Measurements from ENCODE around the gene KLK7. TPM values are rescaled to one million over a fixed set of nuclear protein-coding genes. Genes with fewer than 3 reads are reported as not detected.

Gene KLK7
- polyA plus RNA-seq, 1 of the 3 experiments (the other 2 are of a cell fraction) = not detected

DNA sequence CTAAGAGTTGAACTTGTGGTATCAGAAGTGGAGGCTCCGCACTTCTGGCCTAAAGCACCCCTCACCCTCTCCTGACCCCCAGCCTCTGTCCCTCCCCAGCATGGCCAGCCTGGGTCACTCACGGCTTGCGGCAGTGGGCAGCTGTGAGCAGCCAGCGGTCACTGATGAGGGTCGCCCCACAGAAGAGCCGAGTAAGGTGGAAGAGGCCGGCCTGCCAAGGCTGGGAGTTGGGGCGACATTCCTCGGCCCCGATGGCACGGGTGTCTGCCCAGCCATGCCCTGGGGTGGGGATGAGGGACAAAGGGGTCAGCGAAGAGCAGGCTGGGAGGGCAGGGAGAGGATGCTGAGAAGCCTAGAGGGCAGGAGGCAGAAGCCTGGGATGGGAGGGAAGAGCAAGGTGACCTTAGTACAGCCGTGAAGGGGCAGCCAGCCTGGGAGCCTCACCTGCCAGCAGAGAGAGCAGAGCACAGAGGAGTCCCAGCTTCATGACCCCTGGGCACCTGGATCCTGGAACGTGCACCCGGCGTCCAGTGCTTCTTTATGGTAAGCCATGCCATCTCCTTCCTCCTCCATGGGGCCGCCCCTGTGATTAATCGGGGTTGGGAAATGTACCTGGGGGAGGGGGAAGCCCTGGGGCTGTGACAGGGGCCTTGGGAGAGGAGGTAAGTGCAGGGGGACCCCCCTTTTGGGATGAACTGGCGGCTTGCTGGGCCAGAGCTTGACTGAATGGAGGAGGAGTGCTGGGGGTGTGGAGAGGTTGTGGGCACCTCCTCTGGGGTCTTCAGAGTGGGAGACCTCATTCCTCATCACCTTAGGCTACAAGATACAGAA lies 25.6 kb upstream of the KLK7 start:
- 9% methylated on average over 14 of the region's 19 CpGs for WGBS (ENCODE audit: low lambda C conversion rate)
- no peak overlapping the region for H3K4me3 ChIP-seq (ENCODE audit: low read depth in 2 of 2, low read length in 1 of 2)
- H3K4me2 ChIP-seq = no peak overlapping the region
- H3K27me3 ChIP-seq (ENCODE audit: insufficient read depth) = peaks cover 57% of the 10 kb centered on the region; the same call in 1 of the 2 replicates
- no peaks in the 10 kb centered on the region for H3K36me3 ChIP-seq (replicated peaks in 1 of 2; ENCODE audit: control insufficient read depth in 1 of 2, insufficient read depth in 2 of 2, low read length in 1 of 2)
- no peaks in the 10 kb centered on the region for H3F3A ChIP-seq (replicated peaks; ENCODE audit: insufficient read depth)
- no peaks in the 10 kb centered on the region for H3K9me3 ChIP-seq
- no peaks in the 10 kb centered on the region for H4K20me1 ChIP-seq (ENCODE audit: insufficient read depth)
- H3K9ac ChIP-seq = no peak overlapping the region
- H3K27ac ChIP-seq (ENCODE audit: low read depth in 2 of 2, low read length in 1 of 2) = no peak overlapping the region
- no peaks in the 10 kb centered on the region for H3K79me2 ChIP-seq (ENCODE audit: insufficient read depth)
- no peaks in the 10 kb centered on the region for H3K4me1 ChIP-seq (ENCODE audit: control insufficient read depth in 1 of 2, insufficient read depth in 2 of 2, low read depth in 1 of 2, low read length in 1 of 2)
- TF ChIP-seq MAX (IDR thresholded peaks at IDR 0.05; ENCODE audit: low read depth) = no peak
- TF ChIP-seq ELF1 (IDR thresholded peaks at IDR 0.05) = no peak
- no peak for TF ChIP-seq IRF3 (IDR thresholded peaks at IDR 0.05; ENCODE audit: low read depth, low read length)
- no peak for TF ChIP-seq USF2 (IDR thresholded peaks at IDR 0.05; ENCODE audit: borderline replicate concordance, low read depth, low read length)
- no peak for TF ChIP-seq EP300 (IDR thresholded peaks at IDR 0.05; ENCODE audit: borderline replicate concordance in 1 of 2, low read depth in 1 of 2, low read length in 1 of 2)
- TF ChIP-seq SIN3A (IDR thresholded peaks at IDR 0.05; ENCODE audit: borderline replicate concordance, low read depth, low read length) = no peak
- no peak for TF ChIP-seq MEF2A (IDR thresholded peaks at IDR 0.05; ENCODE audit: borderline replicate concordance, low read depth)
- TF ChIP-seq JUND (IDR thresholded peaks at IDR 0.05) = no peak
- TF ChIP-seq, protein P1, sequence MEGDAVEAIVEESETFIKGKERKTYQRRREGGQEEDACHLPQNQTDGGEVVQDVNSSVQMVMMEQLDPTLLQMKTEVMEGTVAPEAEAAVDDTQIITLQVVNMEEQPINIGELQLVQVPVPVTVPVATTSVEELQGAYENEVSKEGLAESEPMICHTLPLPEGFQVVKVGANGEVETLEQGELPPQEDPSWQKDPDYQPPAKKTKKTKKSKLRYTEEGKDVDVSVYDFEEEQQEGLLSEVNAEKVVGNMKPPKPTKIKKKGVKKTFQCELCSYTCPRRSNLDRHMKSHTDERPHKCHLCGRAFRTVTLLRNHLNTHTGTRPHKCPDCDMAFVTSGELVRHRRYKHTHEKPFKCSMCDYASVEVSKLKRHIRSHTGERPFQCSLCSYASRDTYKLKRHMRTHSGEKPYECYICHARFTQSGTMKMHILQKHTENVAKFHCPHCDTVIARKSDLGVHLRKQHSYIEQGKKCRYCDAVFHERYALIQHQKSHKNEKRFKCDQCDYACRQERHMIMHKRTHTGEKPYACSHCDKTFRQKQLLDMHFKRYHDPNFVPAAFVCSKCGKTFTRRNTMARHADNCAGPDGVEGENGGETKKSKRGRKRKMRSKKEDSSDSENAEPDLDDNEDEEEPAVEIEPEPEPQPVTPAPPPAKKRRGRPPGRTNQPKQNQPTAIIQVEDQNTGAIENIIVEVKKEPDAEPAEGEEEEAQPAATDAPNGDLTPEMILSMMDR (IDR thresholded peaks at IDR 0.05) = no peak
- no peak for TF ChIP-seq TAF1 (IDR thresholded peaks at IDR 0.05; ENCODE audit: borderline replicate concordance, low read depth, low read length)
- TF ChIP-seq FOSL2 (IDR thresholded peaks at IDR 0.05; ENCODE audit: borderline replicate concordance, low read depth) = no peak
- TF ChIP-seq EZH2phosphoT487 (IDR thresholded peaks at IDR 0.05; ENCODE audit: borderline replicate concordance, low read depth) = no peak
- TF ChIP-seq SMC3 (IDR thresholded peaks at IDR 0.05; ENCODE audit: low read depth, low read length) = no peak
- TF ChIP-seq RFX5 (IDR thresholded peaks at IDR 0.05; ENCODE audit: low read length) = no peak
- TF ChIP-seq FOXJ3 (CRISPR knock-in tag; IDR thresholded peaks at IDR 0.05) = no peak
- TF ChIP-seq FOXM1 (IDR thresholded peaks at IDR 0.05; ENCODE audit: low read depth) = no peak
- no peak for TF ChIP-seq GABPA (IDR thresholded peaks at IDR 0.05; ENCODE audit: low read depth)
- no peak for TF ChIP-seq POLR2AphosphoS5 (IDR thresholded peaks at IDR 0.05; ENCODE audit: low read depth, low read length)
- TF ChIP-seq ZBTB33 (IDR thresholded peaks at IDR 0.05; ENCODE audit: borderline replicate concordance, low read depth) = no peak
- CTCF ChIA-PET = interaction anchor here (1.9 kb wide), 1 partner anchor 12 kb away, joined by 7 read pairs; no protein-coding TSS in a partner anchor
- H2AFZ ChIP-seq (ENCODE audit: low read depth) = no peak overlapping the region
- POLR2A ChIA-PET = no interaction called here
- DNase-seq = peak; percentile 4
- no peaks in the 10 kb centered on the region for H3K9me2 ChIP-seq

Data from SK-N-SH (cell line).